Rectal smooth muscle tissue (tissue), 1 donor: Measurements from ENCODE around the gene NDRG4.

Experiments
- H3K27ac ChIP-seq: one replicate; pipeline ENCODE4 v1.7.0; 2013; ENCODE audit warnings: low read depth, low read length, inconsistent platforms
- H3K27me3 ChIP-seq: one replicate; pipeline ENCODE4 v1.7.0; 2013; ENCODE audit warnings: low read length; ENCODE audit not compliant: control insufficient read depth, insufficient read depth
- H3K36me3 ChIP-seq: one replicate; pipeline ENCODE4 v1.7.0; 2013; ENCODE audit warnings: low read length; ENCODE audit not compliant: control insufficient read depth, insufficient read depth
- H3K4me1 ChIP-seq: one replicate; pipeline ENCODE4 v1.7.0; 2013; ENCODE audit warnings: low read length; ENCODE audit not compliant: control insufficient read depth, insufficient read depth
- H3K4me3 ChIP-seq: one replicate; pipeline ENCODE4 v1.7.0; 2013; ENCODE audit warnings: low read length
- H3K9ac ChIP-seq: one replicate; pipeline ENCODE4 v1.7.0; 2013; ENCODE audit warnings: low read length

Gene NDRG4

DNA sequence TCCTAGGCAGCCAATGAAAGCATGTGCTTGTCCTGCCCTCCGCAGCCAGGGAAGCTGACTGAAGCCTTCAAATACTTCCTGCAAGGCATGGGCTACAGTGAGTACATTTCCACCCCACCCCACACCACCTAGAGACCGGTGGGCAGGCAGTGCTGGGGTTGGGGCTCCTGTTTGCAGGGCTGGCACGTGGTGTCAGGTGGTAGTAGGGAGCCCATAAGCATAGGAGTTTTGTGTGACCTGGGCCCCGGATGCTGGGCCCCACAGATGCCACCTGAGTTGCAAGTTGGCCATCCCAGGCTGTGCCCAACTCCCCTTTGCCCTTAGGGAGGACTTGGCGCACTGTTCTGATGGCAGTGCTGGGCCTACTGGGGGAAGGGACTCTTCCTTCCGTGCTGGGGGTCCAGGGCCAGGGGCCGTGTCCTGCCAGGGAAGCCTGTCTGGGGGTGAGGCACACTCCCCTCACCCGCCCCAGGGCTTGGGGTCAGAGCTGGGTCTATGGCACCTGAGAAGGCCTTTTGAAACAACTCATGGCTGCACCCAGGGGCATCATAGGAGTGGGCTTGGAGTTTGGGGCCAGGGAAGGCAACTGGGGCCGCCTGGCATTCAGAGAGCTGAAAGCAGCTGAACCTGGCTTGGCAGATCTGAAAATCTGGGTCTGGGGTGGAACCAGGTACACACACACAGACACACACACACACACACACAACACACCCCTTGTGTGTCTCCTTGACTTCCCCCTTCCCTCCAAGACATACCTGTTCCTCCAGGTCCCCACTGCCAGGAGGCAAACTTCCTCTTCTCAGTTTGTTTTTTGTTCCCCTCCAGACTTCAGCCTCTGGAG, 9.5 kb downstream of the NDRG4 start:
- Histone ChIP-seq H3K9ac (no peak overlapping the region), H3K36me3 (no peaks in the 10 kb centered on the region), H3K27ac (no peak overlapping the region), H3K27me3 (no peaks in the 10 kb centered on the region), H3K4me1 (no peaks in the 10 kb centered on the region), H3K4me3 (no peak overlapping the region)

DNA sequence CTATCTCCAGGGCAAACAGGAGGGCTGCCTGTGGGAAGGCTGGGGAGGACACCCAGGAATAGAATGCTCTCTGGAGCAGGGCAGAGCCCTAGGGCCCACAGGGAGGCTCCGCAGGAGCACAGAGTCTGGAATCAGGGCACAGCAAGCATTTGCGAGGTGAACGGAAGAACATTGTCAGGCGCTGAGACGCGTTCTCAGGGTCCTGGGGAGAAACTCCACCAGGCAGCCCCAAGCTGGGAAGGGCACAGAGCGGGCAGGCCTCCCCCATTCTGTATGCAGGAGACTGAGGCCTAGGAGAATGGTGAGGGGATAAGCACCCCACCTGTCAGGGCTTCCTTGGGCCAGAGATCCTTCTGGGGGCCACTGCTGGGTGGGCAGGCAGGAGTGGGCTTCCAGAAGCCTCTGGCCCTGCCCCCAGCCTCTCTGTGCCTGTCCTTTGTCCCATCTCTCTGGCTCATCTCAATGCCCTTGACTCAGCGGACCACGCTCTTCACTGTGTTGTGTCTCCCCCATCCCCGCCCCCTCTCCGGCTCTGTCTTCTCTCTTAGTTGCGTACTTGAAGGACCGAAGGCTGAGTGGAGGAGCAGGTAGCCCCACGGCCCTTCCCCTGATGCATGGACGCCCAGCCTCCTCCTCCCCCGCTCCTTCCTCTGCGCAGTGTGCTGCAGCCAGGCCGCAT, 10.3 kb downstream of the NDRG4 start:
- Histone ChIP-seq H3K4me3 (no peak overlapping the region), H3K36me3 (no peaks in the 10 kb centered on the region), H3K27me3 (no peaks in the 10 kb centered on the region), H3K9ac (no peak overlapping the region), H3K27ac (no peak overlapping the region), H3K4me1 (no peaks in the 10 kb centered on the region)

DNA sequence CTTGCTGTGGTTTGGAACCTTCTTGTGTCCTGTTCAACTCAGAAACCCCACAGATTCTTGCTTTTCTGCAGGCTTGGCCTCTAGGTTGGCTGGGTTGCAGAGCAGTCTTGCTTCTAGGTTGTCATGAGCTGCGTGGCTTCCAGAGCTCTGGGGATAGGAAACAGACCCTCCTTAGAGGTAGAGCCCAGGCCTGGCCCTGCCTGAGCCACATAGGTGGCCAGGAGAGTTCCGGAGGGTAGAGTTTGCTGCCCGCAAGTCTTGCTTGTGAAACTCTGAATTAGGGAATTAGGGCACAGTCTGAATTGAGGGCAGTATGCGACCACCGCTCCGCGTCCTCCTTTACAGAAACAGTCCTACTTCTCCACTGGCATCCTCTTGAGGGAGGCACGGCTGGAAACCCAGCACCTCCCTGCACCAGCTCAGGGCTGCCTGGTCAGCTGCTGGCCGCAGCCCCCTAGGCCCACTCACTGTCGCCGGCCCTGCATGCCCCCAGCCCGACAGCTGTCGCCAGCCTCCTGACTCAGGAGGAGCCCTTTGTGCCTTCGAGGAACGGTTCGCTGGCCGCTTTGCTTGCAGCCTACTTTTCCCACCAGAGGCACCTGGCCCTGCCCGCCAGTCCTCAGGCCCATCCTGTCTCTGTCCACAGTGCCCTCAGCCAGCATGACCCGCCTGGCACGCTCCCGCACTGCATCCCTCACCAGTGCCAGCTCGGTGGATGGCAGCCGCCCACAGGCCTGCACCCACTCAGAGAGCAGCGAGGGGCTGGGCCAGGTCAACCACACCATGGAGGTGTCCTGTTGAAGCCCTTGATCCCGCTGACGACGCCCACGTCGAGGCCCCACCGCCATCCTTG, 11.1 kb downstream of the NDRG4 start:
- no peak overlapping the region for H3K27ac ChIP-seq
- H3K4me1 ChIP-seq, result no peaks in the 10 kb centered on the region
- H3K9ac ChIP-seq, result no peak overlapping the region
- no peaks in the 10 kb centered on the region for H3K36me3 ChIP-seq
- no peaks in the 10 kb centered on the region for H3K27me3 ChIP-seq
- no peak overlapping the region for H3K4me3 ChIP-seq

- Histone ChIP-seq H3K4me1 (peaks cover 3% of the 10 kb centered on the region), H3K27ac (no peak overlapping the region)
Measured at GRCh38 chr16:58511933-58512815, 12.2 kb downstream of the NDRG4 start.

DNA sequence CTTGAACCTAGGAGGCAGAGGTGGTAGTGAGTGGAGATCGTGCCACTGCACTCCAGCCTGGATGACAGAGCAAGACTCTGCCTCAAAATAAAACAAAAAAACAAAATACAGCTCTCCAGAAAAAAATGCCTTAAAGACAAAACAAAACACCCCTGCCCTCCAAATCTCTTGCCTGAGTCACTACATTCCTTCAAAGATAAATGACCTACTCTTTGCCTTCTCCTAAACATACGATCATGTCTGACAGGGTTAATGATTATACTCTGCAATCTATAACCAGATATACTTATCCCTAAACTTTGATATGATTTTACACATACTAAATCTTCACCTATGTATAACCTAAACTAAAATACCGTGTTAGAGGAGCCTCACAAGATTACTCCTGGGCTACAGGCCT, 13.9 kb downstream of the NDRG4 start:
- Histone ChIP-seq H3K4me1 (peaks cover 3% of the 10 kb centered on the region), H3K9ac (no peak overlapping the region), H3K36me3 (peaks cover 12% of the 10 kb centered on the region), H3K27ac (no peak overlapping the region), H3K27me3 (no peaks in the 10 kb centered on the region), H3K4me3 (no peak overlapping the region)

More at GRCh38 chr16:58511933-58512815, 12.2 kb downstream of the NDRG4 start:
- Histone ChIP-seq H3K36me3 (no peaks in the 10 kb centered on the region), H3K9ac (no peak overlapping the region), H3K4me3 (no peak overlapping the region), H3K27me3 (no peaks in the 10 kb centered on the region)

GRCh38 chr16:58515125-58515870, 15.4 kb downstream of the NDRG4 start, which contains the start of gene SETD6:
Gene SETD6 (plus strand): TSS chr16:58515517. CDS start chr16:58515538, 21 bp downstream.
- Histone ChIP-seq H3K4me3 (peak within 1 kb of the TSS; percentile 72), H3K27ac (peak within 1 kb of the TSS; percentile 68), H3K36me3 (peaks cover 23% of the 10 kb centered on the region), H3K9ac (peak within 1 kb of the TSS; percentile 27), H3K27me3 (no peaks in the 10 kb centered on the region), H3K4me1 (peaks cover 3% of the 10 kb centered on the region)

DNA sequence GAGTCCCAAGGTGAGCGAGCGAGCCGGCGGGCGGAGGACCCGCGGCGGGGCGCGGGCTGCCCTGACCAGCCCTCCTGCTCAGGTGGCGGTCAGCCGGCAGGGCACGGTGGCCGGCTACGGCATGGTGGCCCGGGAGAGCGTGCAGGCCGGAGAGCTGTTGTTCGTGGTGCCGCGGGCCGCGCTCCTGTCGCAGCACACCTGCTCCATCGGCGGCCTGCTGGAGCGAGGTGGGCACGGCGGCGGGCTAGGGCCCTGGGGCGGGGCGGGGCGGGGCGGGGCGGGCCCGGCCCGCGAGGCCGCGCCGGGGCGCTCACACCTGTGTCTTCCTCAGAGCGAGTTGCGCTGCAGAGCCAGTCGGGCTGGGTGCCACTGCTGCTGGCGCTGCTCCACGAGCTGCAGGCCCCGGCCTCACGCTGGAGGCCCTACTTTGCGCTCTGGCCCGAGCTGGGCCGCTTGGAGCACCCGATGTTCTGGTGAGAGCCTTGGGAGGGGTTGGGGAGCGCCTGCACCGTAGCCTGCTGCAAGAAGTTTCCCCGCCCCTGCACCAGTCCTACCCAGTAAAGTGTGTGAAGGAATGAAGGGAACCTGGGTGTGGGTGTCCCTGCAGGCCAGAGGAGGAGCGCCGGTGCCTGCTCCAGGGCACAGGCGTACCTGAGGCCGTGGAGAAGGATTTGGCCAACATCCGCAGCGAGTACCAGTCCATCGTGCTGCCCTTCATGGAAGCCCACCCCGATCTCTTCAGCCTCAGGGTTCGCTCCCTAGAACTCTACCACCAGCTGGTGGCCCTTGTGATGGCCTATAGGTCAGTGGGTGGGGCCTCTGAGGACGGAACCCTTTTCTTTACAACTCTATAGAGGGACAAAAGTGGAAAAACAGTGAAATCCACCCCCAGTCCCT, 16.2 kb downstream of the NDRG4 start:
- Histone ChIP-seq H3K9ac (peak overlapping the region; percentile 27), H3K27me3 (no peaks in the 10 kb centered on the region), H3K4me1 (peaks cover 3% of the 10 kb centered on the region), H3K27ac (peak overlapping the region; percentile 60), H3K36me3 (peaks cover 32% of the 10 kb centered on the region), H3K4me3 (peak overlapping the region; percentile 72)

DNA sequence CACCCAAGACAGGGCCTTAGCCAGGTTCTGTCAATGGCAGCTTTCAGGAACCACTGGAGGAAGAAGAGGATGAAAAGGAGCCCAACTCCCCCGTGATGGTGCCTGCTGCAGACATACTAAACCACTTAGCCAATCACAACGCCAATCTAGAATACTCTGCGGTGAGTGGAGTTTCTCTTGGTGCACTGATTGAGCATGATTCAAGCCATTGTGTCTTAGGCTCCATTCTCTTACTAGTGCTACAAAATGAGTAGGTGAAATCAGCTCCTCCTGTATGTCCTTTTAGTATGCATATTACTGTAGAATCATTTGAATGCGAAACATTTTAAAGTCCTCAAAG, 16.8 kb downstream of the NDRG4 start:
- Histone ChIP-seq H3K27ac (no peak overlapping the region), H3K4me3 (no peak overlapping the region), H3K27me3 (no peaks in the 10 kb centered on the region), H3K4me1 (peaks cover 3% of the 10 kb centered on the region), H3K36me3 (peaks cover 36% of the 10 kb centered on the region), H3K9ac (no peak overlapping the region)

- no peak overlapping the region for H3K4me3 ChIP-seq
- H3K9ac ChIP-seq, result no peak overlapping the region
- H3K36me3 ChIP-seq, result peaks cover 40% of the 10 kb centered on the region
- H3K27me3 ChIP-seq, result no peaks in the 10 kb centered on the region
- peaks cover 3% of the 10 kb centered on the region for H3K4me1 ChIP-seq
- no peak overlapping the region for H3K27ac ChIP-seq
Measured at GRCh38 chr16:58518083-58518979, 18.4 kb downstream of the NDRG4 start.

DNA sequence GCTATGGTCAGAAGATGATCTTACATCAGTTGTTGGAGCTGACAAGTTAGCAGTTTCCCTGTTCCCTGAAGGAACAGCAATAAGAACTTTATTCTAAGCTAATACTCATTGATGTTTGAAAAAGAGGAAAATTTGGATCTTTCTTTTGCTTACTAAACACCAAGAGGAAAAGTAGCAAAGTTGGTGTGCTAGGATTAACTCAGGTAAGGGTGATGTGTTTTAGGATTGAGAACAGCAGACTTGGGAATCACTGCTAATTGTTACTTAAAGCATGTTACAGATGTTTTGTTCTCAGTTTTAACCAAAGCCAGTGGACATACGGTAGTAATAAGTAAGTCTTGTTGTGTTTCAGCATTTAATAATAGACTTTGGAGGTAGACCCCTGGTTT, 19.0 kb downstream of the NDRG4 start:
- Histone ChIP-seq H3K27ac (no peak overlapping the region), H3K9ac (no peak overlapping the region), H3K4me1 (peaks cover 3% of the 10 kb centered on the region), H3K4me3 (no peak overlapping the region), H3K36me3 (peaks cover 42% of the 10 kb centered on the region), H3K27me3 (no peaks in the 10 kb centered on the region)
